HEK293T (cell line): Measurements from ENCODE around the gene CHRM1.

Experiments used
- CTCF ChIA-PET: fragments of 350-600 bp; formaldehyde crosslinking; extraction: SDS; loops from one replicate; lab custom pipeline; 2021; ENCODE audit warnings: antibody characterized with exemption, inconsistent platforms; lab: Yijun Ruan, JAX
- POLR2A ChIA-PET: fragments of 350-600 bp; formaldehyde crosslinking; extraction: SDS; loops from one replicate; lab custom pipeline; 2020; ENCODE audit warnings: antibody characterized with exemption, inconsistent platforms; lab: Yijun Ruan, JAX
- DNase-seq: peaks from one replicate; pipeline ENCODE4 v3.0.0; 2012; ENCODE audit warnings: mixed read lengths; ENCODE audit errors: extremely low spot score
- ARNT ChIP-seq: fragments of 450-650 bp; IDR thresholded peaks from 2 replicates; pipeline ENCODE4 v1.6.1; 2017; ENCODE audit warnings: mild to moderate bottlenecking
- BHLHE40 ChIP-seq: fragments of 450-650 bp; IDR thresholded peaks from 2 replicates; pipeline ENCODE4 v1.6.1; 2016; ENCODE audit warnings: mild to moderate bottlenecking, moderate library complexity, borderline replicate concordance
- CTBP1 ChIP-seq: fragments of 450-650 bp; IDR thresholded peaks from 2 replicates; pipeline ENCODE4 v1.6.1; 2016; ENCODE audit warnings: borderline replicate concordance
- ELF4 ChIP-seq: fragments of 450-650 bp; IDR thresholded peaks from 2 replicates; pipeline ENCODE4 v1.6.1; 2017; ENCODE audit warnings: antibody characterized with exemption
- FOXA1 ChIP-seq: fragments of 450-650 bp; IDR thresholded peaks from 2 replicates; pipeline ENCODE4 v1.6.1; 2016; ENCODE audit warnings: mild to moderate bottlenecking
- FOXK2 ChIP-seq: fragments of 450-650 bp; IDR thresholded peaks from 2 replicates; pipeline ENCODE4 v1.6.1; 2016; ENCODE audit warnings: mild to moderate bottlenecking
- FOXM1 ChIP-seq: fragments of 450-650 bp; IDR thresholded peaks from 2 replicates; pipeline ENCODE4 v1.6.1; 2017; ENCODE audit warnings: mild to moderate bottlenecking, borderline replicate concordance
- HDGF ChIP-seq: fragments of 450-650 bp; IDR thresholded peaks from 2 replicates; pipeline ENCODE4 v1.6.1; 2017; ENCODE audit warnings: antibody characterized with exemption, borderline replicate concordance
- L3MBTL2 ChIP-seq: fragments of 450-650 bp; conservative IDR thresholded peaks from 2 replicates; pipeline ENCODE4 v1.6.1; 2016; ENCODE audit warnings: mild to moderate bottlenecking
- LEF1 ChIP-seq: fragments of 450-650 bp; IDR thresholded peaks from 2 replicates; pipeline ENCODE4 v1.6.1; 2017; ENCODE audit warnings: mild to moderate bottlenecking, borderline replicate concordance
- NFRKB ChIP-seq: fragments of 450-650 bp; IDR thresholded peaks from 2 replicates; pipeline ENCODE4 v1.6.1; 2016; ENCODE audit warnings: mild to moderate bottlenecking, moderate library complexity
- PKNOX1 ChIP-seq: fragments of 450-650 bp; IDR thresholded peaks from 2 replicates; pipeline ENCODE4 v1.6.1; 2016
- SP1 ChIP-seq: fragments of 450-650 bp; IDR thresholded peaks from 2 replicates; pipeline ENCODE4 v1.6.1; 2017
- SUZ12 ChIP-seq: fragments of 450-650 bp; IDR thresholded peaks from 2 replicates; pipeline ENCODE4 v1.6.1; 2016; ENCODE audit warnings: mild to moderate bottlenecking
- TARDBP ChIP-seq: fragments of 450-650 bp; IDR thresholded peaks from 2 replicates; pipeline ENCODE4 v1.6.1; 2016
- ZNF384 ChIP-seq: fragments of 450-650 bp; IDR thresholded peaks from 2 replicates; pipeline ENCODE4 v1.6.1; 2016

Gene CHRM1

GRCh38 chr11:62912268-62912667 lies 8.9 kb downstream of the CHRM1 start:
- DNase-seq = no peak
- CTCF ChIA-PET = no interaction called here
- TF ChIP-seq TARDBP = no peak
- TF ChIP-seq SUZ12 = no peak
- no peak for TF ChIP-seq FOXM1
- no peak for TF ChIP-seq ARNT
- TF ChIP-seq FOXK2 = no peak
- no peak for TF ChIP-seq ZNF384
- TF ChIP-seq FOXA1 = no peak
- no peak for TF ChIP-seq NFRKB
- no peak for TF ChIP-seq HDGF
- no peak for TF ChIP-seq BHLHE40
- TF ChIP-seq SP1 = no peak
- no peak for TF ChIP-seq CTBP1
- no peak for TF ChIP-seq LEF1
- no peak for TF ChIP-seq L3MBTL2
- TF ChIP-seq ELF4 = no peak
- no peak for TF ChIP-seq PKNOX1
- POLR2A ChIA-PET = no interaction called here

GRCh38 chr11:62911137-62912130 lies 9.7 kb downstream of the CHRM1 start:
- no peak for TF ChIP-seq CTBP1
- TF ChIP-seq ELF4 = no peak
- no peak for TF ChIP-seq L3MBTL2
- CTCF ChIA-PET = no interaction called here
- POLR2A ChIA-PET = no interaction called here
- DNase-seq = no peak

GRCh38 chr11:62910141-62910882 lies 10.9 kb downstream of the CHRM1 start:
- TF ChIP-seq FOXA1 (no peak), SP1 (no peak), SUZ12 (no peak), FOXK2 (no peak), ZNF384 (no peak), CTBP1 (no peak), PKNOX1 (no peak), LEF1 (no peak), FOXM1 (no peak), L3MBTL2 (no peak), TARDBP (no peak), NFRKB (no peak), ELF4 (no peak), ARNT (no peak), BHLHE40 (no peak)
- CTCF ChIA-PET = interaction anchor here (1.5 kb wide), 1 partner anchor 64 kb away, joined by 15 read pairs; no protein-coding TSS in a partner anchor
- DNase-seq = no peak
- POLR2A ChIA-PET = no interaction called here

- TF ChIP-seq BHLHE40 (no peak), NFRKB (no peak), ELF4 (no peak), L3MBTL2 (no peak), CTBP1 (no peak), FOXM1 (no peak), TARDBP (no peak), FOXK2 (no peak), ZNF384 (no peak), FOXA1 (no peak), ARNT (no peak), LEF1 (no peak), HDGF (no peak), SP1 (no peak), SUZ12 (no peak), PKNOX1 (no peak)
- POLR2A ChIA-PET = no interaction called here
- peak; percentile 74 for DNase-seq
Observed at GRCh38 chr11:62909107-62909894, 11.9 kb downstream of the CHRM1 start.

GRCh38 chr11:62908468-62909072 lies 12.6 kb downstream of the CHRM1 start:
- CTCF ChIA-PET = interaction anchor here (0.6 to 1.5 kb wide), 10 partner anchors 9 to 259 kb away, joined by 3 to 17 read pairs (median 5); partner anchors contain the start of gene CHRM1
- no peak for DNase-seq
- TF ChIP-seq ZNF384 (no peak), ARNT (no peak), CTBP1 (no peak), LEF1 (no peak), SP1 (no peak), BHLHE40 (no peak), PKNOX1 (no peak), TARDBP (no peak), HDGF (no peak), SUZ12 (no peak), FOXA1 (no peak), FOXM1 (no peak), L3MBTL2 (no peak), FOXK2 (no peak), ELF4 (no peak), NFRKB (no peak)
- POLR2A ChIA-PET = no interaction called here

More at GRCh38 chr11:62909107-62909894, 11.9 kb downstream of the CHRM1 start:
- CTCF ChIA-PET = interaction anchor here (0.6 to 1.5 kb wide), 10 partner anchors 9 to 259 kb away, joined by 3 to 17 read pairs (median 5); partner anchors contain the start of gene CHRM1
